Embryonic facial prominence (tissue), 1 donor: ENCODE measurements around the gene PCBP3.
"Not testable (repeated sequence)": the region's sequence is repeated elsewhere in the genome, so short reads cannot be mapped to it uniquely, and the experiment has no call there.

Experiments
- DNase-seq: peaks from one replicate; pipeline ENCODE4 v3.0.0-alpha.2; 2016; ENCODE audit errors: extremely low spot score

Gene PCBP3

DNA sequence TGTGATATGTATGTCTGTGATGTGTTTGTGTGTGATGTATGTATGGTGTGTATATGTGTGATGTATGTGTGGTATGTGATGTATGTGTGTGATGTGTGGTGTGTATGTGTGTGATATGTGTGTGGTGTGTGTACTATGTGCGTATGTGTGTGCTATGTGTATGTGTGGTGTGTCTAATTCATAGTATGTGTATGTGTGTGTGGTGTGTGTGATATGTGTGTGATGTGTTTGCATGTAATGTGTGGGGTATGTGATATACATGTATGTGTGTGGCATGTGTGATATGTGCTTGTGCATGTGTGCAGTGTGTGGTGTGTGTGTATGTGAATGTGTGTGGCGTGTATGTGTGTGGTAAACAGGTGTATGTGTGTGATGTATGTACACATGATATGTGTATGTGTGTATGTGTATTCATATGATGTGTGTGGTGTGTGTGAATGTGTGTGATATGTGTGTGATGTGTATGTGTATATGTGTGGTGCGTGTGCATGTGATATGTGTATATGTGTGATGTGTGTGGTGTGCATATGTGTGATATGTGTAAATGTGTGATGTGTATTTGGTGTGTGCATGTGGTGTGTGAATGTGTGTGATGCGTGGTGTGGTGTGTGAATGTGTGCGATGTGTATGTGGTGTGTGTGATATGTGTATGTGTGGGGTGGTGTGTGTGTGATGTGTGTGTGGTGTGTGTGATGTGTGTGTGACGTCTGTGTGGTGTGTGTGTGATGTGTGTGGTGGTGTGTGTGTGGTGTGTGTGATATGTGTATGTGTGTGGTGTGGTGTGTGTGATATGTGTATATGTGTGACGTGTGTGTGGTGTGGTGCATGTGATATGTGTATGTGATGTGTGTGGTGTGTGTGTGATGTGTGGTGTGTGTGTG lies 8.0 kb upstream of the PCBP3 start:
- no peak for DNase-seq

DNA sequence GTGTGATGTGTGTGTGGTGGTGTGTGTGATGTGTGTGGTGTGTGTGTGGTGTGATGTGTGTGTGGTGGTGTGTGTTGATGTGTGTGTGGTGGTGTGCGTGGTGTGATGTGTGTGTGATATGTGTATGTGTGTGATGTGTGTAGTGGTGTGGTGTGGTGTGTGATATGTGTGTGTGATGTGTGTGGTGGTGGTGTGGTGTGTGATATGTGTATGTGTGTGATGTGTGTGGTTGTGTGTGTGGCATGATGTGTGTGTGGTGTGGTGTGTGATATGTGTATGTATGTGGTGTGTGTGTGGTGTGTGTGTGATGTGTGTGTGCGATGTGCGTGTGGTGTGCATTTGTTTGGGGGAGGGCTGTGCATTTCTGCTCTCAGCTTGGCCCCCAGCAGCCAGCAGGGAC lies 7.1 kb upstream of the PCBP3 start:
- DNase-seq, result no peak

DNA sequence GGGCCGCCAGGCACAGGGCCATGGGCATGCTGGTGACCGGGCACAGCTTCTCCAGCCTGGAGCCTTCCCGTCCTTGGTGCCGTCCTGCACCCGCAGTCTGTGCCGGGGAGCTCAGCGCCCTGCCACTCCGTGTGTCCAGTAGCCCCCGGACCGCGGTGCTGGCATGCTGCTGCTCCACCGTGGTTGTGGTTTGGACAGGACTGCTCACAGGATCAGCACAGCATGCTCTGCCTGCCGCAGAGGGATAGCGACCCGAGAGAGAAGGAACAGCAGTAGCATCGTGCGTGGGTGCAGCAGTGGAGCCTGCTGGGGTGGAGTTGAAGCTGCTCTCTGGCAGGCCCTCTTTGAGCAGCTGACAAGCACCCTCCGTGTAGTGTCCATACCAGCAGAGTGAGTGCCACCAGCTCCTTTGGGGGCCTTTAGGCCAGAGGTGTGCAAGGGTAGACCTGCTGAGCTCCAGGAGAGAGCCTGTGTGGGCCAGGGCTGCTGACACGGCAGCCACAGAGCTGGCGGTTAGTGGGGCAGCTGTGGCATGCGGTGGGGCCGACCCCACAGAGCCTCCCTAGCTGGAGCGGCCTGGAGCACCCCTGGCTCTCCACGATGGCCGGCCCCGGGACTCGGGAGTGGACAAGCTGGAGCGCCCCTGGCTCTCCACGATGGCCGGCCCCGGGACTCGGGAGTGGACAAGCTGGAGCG lies 6.4 kb upstream of the PCBP3 start:
- no peak for DNase-seq

DNA sequence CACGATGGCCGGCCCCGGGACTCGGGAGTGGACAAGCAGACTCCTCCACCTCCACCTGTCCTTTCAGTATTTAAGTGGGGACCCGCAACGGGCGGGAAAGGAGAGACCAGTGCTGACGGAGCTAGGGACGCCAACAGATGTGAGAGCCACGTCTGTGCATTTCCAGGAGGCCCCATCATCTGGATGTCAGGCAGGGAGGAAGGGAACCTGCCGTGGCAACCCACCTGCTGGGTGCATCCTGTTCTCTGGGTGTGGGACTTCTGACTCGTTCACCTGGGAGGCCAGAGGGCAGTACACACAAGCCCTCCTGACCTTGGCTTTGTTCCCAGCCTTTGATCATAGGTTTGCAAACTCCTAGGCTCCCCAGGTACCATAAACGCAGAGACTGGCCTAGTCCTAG lies 5.6 kb upstream of the PCBP3 start:
- DNase-seq, result no peak

DNA sequence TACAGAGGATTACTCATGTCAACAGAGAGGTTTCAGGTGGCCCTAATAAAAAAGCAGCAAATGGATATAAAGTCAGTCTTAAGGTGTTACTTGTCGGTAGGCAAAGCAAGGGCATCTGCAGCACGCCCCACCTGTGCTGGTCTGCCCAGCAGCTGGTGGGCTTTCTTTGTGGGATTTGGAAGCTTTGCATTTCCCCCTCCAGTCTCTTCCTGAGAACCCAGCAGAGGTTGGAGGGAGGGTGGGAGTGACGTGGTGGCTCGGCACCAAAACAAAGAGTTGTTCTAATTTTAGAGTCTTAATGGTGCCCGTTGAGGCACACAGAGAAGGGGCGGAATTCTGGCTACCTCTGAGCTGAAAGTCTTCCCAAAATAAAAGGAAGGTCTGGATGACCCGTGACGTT lies 4.8 kb upstream of the PCBP3 start:
- no peak for DNase-seq

DNA sequence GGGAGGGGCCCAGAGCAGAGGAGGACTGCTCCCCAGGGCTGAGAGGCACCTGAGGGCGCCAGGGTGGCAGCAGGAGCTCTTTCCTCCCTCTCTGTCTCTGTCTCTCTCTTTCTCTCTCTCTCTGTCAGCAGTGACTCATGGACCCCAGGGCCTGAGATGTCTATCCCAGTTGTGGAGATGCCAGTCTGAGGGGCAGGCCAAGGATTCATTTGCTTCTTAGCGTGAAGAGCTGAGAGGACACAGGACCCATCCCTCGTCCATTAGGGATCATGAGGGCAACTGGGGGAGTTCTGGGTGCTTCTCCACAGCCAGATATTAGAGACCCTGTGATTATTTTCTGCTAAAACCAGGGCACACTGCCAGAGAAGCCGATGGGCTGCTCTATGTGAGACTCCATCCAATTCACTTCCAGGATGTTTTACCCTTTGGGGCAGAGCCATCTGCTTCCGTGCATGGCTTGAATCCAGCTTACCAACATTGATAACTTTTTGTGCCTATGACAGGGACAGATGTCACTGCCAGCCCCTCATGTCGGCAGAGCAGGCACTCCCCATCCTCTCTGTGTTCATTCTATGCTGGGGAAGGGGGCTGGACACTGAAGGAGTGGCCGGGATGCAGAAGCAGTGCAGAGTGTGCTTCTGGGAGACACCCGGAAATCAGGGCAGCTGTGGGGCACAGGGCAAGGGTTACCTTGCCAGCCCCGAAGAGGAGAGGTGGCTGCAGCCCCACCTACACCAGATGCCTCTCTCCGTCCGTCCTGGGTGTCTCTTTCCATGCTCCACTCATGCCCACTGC lies 4.1 kb upstream of the PCBP3 start:
- no peak for DNase-seq

DNA sequence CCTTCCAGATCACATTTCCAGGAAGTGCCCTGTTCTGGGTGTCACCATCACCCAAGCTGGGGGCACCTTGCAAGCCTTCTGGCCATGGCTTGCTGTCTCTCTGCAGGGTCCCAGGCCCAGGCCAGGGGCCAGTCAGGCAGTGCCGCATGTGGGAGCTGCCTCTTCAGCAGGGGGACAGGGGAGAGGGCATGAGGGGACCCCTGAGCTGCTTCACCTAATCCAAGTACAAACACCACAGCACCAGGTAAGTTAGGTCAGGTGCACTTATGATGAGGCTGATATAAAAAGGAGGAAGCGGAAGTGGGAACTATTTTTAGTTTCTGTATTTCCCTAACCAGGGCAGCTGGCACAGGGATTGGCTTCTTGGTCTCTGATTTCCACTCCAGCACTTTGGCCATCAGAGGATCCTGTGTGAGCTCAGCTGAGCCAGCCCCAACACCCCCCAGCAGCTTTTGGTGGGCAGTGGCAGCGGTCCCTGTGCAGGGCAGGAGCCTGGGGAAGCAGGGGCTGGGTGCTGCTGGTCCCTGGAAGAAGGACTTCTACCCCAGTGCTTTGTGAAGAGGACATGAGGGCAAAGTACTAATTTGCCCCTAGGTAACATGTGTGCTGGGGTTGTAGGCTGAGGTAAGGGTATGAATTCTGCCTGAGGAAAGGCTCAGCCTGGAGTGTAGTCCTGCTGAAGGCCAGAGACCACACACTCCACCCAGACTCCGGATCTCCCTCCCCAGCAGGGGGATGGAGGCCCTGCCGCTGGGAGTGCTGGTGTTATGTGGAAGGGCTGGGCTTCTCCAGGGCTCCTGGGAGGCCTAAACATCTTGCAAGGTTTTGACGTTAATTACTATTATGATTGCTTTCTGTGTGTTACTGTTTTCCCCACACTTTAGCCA lies 3.3 kb upstream of the PCBP3 start:
- no peak for DNase-seq

DNA sequence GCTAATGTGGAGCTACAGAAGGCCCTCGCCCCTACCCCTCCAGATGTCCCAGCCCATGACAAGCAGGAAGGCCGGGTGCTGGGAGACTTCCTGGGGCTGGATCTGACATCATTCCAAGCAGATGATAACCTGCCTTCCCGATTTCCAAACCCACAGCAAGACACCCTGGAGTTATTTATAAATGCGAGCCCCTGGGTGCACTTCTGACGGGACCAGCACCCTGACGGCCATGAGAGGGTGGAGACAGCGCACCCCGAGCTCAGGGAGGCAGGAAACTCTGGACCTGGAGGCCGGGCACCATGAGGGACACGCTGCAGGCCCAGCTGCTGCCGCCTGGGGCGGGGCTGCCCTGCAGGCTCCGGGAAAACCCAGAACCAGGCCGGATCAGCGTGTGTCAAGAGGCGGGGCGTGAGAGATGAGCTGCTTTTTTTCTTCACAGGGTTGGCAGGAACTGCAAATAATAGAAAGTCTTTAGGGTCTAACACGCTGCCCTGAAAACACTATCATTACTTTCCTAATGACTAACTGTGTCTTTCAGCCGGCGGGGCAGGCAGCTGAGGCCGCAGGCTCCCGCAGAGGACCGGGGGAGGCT lies 2.5 kb upstream of the PCBP3 start:
- no peak for DNase-seq

DNA sequence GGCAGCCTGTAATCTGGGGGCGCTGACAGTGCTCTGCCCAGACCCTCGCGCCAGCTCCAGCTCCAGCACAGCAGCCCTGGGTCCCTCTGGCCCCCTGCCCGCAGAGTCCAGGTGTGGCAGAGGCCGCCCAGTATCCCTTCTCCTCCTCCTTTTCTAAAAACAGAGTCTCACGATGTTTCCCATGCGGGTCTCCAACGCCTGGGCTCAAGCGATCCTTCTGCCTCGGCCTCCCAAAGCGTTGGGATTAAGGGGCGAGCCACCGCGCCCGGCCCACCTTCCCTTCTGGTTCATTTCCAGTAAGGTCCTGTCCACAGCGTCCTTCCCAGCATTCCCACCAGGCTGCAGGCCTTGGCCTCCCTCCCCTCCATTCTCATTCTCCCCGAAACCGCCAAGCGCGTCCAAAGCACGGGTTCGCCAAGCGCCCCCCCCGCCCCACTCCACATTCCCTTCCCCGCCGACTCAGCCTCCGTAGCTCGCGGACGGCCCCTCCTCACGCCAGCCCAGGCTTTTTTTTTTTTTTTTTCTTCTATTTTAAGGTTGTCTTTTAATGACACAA lies 2.0 kb upstream of the PCBP3 start:
- no peak for DNase-seq

DNA sequence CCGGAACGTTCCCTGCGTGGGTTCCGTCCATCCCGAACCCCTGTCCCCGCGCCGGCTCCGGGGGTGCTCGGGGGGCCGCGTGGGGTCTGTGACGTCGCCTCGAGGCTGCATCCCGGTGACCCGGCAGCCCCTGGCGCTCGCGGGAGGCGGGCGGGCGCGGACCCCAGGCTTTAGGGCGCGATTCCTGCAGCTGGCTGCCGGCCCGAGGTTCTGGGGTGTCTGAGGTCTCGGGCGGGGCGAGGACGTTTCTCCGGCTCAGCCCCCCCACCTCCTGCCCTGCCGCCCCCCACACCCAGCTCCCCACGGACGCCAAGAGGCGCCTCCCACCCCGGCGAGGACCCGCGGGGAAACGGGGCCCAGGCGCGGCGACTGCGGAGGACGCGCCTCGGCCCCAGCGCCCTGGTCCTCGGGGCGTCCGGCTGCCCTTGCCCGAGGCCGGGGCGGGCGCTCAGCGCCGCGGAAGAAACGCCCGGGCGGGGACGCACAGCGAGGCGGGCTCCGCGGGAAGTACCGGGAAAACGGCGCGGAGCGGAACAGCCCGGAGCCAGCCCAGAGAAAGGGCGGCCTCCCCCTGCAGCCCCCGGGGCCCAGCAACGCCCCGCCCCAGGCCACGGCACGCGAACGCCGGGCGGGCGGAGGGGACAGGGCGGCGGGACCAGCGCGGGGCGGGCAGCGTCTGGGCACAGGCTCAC lies 1.3 kb upstream of the PCBP3 start:
- DNase-seq, result no peak

DNA sequence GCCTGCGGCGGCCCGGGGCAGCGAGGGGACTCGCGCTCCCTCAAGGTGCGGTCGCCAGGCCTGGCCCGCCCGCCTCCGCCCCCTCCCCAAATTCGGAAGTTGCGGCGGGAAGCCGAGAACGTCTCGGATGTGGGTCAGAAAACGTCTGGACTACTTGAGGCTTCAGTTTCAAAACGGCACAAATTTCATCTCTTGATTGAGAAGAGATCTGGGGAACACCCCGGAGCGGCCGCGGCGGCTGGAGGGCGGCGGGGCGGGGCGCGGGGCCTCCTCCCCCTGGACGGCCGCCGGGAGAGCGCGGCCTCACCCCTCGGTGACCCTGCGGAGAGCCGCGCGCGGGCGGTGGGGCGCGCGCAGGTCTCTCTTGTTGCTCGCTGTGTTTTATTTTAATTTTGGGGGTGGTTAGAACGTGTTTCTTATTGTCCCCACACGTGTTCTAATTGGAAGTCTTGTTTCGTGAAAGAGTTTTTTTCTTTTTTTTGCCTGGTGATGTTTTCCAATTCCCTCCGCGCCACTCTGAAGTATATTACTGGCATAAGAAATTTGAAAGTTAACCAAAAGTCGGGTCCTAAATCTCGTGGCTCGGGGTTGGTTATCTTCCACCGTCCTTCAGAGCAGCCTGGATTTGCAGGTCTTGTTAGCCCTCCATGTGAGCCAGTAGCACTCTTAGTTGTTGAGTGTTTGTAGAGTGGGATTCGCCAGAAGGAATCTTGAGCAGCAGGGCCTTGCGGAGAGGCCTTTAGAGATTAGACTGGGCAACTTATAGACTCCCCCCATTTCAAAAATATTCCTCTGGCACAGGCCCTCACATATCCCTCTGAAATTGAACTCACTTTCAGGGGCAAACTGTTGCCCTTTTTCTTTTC lies 749 bp downstream of the PCBP3 start:
- no peak for DNase-seq

DNA sequence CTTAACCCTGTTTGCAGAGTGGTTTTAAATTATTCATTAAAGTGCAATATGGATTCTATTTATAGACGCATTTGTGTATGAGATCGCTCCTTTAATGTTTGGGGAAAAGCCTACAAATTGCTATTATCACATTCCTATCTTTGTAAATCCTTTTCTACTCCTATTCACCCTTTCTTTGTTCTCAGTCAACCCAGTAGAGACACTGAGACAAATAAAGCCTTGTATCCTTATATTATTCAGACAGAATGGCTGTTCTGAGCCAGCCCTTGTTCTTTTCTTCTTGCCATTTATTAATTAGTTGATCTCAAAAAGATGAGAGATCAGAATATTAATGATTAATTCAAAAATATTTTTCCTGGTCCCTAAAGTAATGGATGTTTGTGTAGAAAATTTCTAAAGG lies 8.4 kb downstream of the PCBP3 start:
- DNase-seq, result no peak

DNA sequence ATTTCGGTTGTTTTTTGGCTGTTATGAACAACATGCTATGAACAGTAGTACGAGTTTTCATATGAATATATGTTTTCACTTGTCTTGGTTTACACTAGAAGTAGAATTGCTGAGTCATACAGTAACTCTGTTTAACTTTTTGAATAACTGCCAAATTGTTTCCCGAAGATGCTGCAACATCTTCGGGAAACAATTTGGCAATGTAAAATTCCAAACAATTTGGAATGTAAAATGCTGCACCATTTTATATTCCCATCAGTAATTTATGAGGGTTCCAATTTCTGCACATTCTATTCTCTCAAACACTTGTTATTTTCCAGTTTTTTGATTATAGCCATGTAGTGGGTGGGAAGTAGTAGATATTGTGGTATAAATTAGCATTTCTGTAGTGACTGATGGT lies 11.6 kb downstream of the PCBP3 start:
- DNase-seq, result no peak

DNA sequence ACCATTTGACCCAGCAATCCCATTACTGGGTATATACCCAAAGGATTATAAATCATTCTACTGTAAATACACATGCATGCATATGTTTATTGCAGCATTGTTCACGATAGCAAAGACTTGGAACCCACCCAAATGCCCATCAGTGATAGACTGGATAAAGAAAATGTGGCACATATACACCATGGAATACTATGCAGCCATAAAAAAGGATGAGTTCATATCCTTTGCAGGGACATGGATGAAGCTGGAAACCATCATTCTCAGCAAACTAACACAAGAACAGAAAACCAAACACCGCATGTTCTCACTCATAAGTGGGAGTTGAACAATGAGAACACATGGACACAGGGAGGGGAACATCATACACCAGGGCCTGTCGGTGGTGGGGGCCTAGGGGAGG lies 12.6 kb downstream of the PCBP3 start:
- DNase-seq, result not testable (repeated sequence)

DNA sequence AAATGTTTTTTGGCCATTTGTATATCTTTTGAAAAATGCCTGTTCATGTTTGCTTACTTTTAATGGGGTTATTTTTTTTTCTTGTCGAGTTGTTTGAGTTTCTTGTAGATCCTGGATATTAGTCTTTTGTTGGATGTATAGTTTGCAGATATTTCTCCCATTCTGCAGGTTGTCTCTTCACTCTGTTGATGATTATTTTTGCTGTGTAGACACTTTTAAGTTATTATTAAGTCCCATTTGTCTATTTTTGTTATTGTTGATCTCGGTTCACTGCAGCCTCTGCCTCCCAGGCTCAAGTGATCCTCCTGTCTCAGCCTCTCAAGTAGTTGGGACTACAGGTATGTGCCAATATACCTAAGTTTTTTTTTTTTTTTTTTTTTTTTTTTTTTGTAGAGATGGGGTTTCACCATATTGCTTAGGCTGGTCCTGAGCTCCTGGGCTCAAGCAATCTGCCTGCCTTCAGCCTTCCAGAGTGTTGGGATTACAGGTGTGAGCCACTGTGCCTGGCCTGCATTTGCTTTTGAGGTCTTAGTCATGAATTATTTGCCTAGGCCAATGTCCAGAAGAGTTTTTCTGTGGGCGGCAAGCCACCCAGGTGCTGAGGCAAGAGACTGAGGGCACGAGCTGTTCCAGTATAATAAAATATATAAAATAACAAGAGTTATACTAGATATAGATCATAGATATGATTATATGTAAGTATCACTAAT lies 18.5 kb downstream of the PCBP3 start:
- not testable (repeated sequence) for DNase-seq

DNA sequence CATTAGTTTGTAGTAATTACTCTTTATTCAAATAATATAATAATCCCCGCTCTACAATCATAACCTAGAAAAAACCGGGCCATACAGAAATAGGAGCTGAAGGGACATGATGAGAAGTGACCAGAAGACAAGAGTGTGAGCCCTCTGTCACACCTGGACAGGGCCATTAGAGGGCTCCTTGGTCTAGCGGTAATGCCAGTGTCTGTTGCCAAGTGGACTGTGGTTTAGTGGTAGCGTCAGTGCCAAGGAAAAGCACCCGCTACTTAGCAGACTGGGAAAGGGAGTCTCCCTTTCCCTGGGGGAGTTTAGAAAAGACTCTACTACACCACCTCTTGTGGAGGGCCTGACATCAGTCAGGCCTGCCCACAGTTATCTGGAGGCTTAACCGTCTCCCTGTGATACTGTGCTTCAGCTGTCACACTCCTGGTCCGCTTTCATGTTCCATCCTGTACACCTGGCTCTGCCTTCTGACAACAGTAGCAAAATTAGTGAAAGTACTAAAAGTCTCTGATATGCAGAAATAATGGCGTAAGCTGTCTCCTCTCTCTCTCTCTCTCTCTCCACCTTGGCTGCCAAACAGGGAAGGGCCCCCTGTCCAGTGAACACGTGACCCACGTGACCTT lies 19.2 kb downstream of the PCBP3 start:
- DNase-seq, result not testable (repeated sequence)

DNA sequence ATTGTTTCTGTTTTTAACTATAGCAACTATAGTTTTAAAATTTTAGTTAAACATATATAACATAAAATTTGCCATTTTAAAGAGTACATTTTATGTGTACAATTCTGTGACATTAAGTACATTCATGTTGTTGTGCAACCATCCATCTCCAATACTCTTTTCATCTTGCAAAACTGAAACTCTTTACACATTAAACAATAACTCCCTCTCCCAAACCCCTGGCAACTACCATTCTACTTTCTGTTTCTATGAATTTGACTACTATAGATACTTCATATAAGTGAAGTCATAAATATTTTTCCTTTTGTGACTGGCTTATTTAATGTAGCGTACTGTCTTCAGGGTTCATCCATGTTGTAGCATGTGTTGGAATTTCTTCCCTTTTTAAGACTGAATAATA lies 25.9 kb downstream of the PCBP3 start:
- no peak for DNase-seq

DNA sequence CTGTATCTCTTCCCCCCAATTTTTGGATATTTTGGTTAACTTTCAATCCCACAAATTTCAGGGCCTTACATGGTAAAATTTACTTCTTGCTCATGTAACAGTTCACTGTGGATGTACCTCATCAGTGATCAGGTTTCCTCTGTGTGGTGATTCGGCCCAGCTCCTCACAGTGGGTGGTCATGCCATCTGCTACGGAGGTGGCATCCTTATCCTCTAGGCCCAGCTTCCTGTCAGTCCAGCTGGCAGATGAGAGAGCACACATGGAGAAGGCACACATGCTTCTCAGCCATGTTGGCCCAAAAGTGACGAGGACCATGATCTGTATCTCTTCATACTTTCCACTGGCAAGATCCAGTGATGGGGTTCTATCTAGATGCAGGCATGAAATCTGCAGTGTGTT lies 27.2 kb downstream of the PCBP3 start:
- no peak for DNase-seq
